ENCODE data around the gene ACTR8. TPM values are rescaled to one million over a fixed set of nuclear protein-coding genes. Genes with fewer than 3 reads are reported as not detected.
A peak's percentile ranks its signal among the peaks of the same experiment; 100 is the strongest.

The ACTR8 gene
- total and polyA plus RNA-seq, 2 of the 13 experiments (the other 11 are each of a cell fraction or from before 2014, with no cell fraction given) = 15.5 to 29.0 TPM

GRCh38 chr3:53846134-53846850 is 35.7 kb downstream of the ACTR8 start, which contains the start of the genes CHDH and IL17RB (continued):
- TF ChIP-seq SKIL (CRISPR knock-in tag; IDR thresholded peaks at IDR 0.05; ENCODE audit: borderline replicate concordance) = peak; percentile 57; the same call in 1 of the 2 replicates
- no peak for TF ChIP-seq RCOR2 (CRISPR knock-in tag; IDR thresholded peaks at IDR 0.05)
- no peak for TF ChIP-seq SIX1 (CRISPR knock-in tag; IDR thresholded peaks at IDR 0.05; ENCODE audit: borderline replicate concordance)
- TF ChIP-seq FOXJ3 (CRISPR knock-in tag; IDR thresholded peaks at IDR 0.05; ENCODE audit: borderline replicate concordance) = no peak
- TF ChIP-seq NR2F2 (IDR thresholded peaks at IDR 0.05; ENCODE audit: borderline replicate concordance, low read depth) = peak; percentile 26; the same call in 1 of the 2 replicates
- peak; percentile 89; the same call in 1 of the 2 replicates for TF ChIP-seq SNAPC5 (CRISPR knock-in tag; IDR thresholded peaks at IDR 0.05; ENCODE audit: borderline replicate concordance)
- TF ChIP-seq ZBTB44 (CRISPR knock-in tag; IDR thresholded peaks at IDR 0.05) = no peak
- no peak for TF ChIP-seq ZNF207 (IDR thresholded peaks at IDR 0.05; ENCODE audit: borderline replicate concordance)
- peak; percentile 71; the same call in 1 of the 2 replicates for TF ChIP-seq PAWR (CRISPR knock-in tag; IDR thresholded peaks at IDR 0.05; ENCODE audit: borderline replicate concordance)
- TF ChIP-seq ZNF460 (CRISPR knock-in tag; IDR thresholded peaks at IDR 0.05; ENCODE audit: borderline replicate concordance) = no peak
- no peak for TF ChIP-seq LCORL (IDR thresholded peaks at IDR 0.05)
- 0 out of 2 replicates have a peak, but pooled peaks have one; percentile 32 for TF ChIP-seq LCORL (CRISPR knock-in tag; IDR thresholded peaks at IDR 0.05)
- TF ChIP-seq ZSCAN30 (CRISPR knock-in tag; IDR thresholded peaks at IDR 0.05) = no peak
- TF ChIP-seq ZNF326 (CRISPR knock-in tag; IDR thresholded peaks at IDR 0.05; ENCODE audit: borderline replicate concordance) = no peak
- TF ChIP-seq PRMT3 (CRISPR knock-in tag; IDR thresholded peaks at IDR 0.05; ENCODE audit: borderline replicate concordance, low read depth) = peak; percentile 90; the same call in 1 of the 2 replicates
- 0 out of 2 replicates have a peak, but pooled peaks have one; percentile 11 for TF ChIP-seq NAIF1 (CRISPR knock-in tag; IDR thresholded peaks at IDR 0.05; ENCODE audit: borderline replicate concordance)
- no peak; the same call in 1 of the 2 replicates for TF ChIP-seq TP53 (CRISPR knock-in tag; conservative IDR thresholded peaks at IDR 0.05)
- 0 out of 2 replicates have a peak, but pooled peaks have one; percentile 16 for TF ChIP-seq NCOA1 (CRISPR knock-in tag; IDR thresholded peaks at IDR 0.05)
- TF ChIP-seq HOMEZ (CRISPR knock-in tag; IDR thresholded peaks at IDR 0.05; ENCODE audit: low read depth) = peak; percentile 61; the same call in 1 of the 2 replicates
- peak; percentile 90 for TF ChIP-seq ZFY (CRISPR knock-in tag; IDR thresholded peaks at IDR 0.05)
- peak; percentile 49; the same call in 1 of the 2 replicates for TF ChIP-seq MAF1 (CRISPR knock-in tag; IDR thresholded peaks at IDR 0.05; ENCODE audit: borderline replicate concordance)
- no peak for TF ChIP-seq ZNF550 (CRISPR knock-in tag; IDR thresholded peaks at IDR 0.05; ENCODE audit: borderline replicate concordance)
- TF ChIP-seq ZNF781 (CRISPR knock-in tag; IDR thresholded peaks at IDR 0.05; ENCODE audit: borderline replicate concordance, not compliant biosample characterization) = no peak
- TF ChIP-seq ZNF605 (CRISPR knock-in tag; IDR thresholded peaks at IDR 0.05) = peak; percentile 89
- no peak for TF ChIP-seq KLF9 (CRISPR knock-in tag; IDR thresholded peaks at IDR 0.05; ENCODE audit: low read depth)

Data from HepG2 (cell line).